ENCODE data around the gene COL6A2.
"Not testable (repeated sequence)": the region's sequence is repeated elsewhere in the genome, so short reads cannot be mapped to it uniquely, and the experiment has no call there.

The COL6A2 gene

GRCh38 chr21:46156678-46157077 lies 58.8 kb downstream of the COL6A2 start:
- no peak for DNase-seq (ENCODE audit: low spot score)

GRCh38 chr21:46157396-46157986 lies 59.6 kb downstream of the COL6A2 start:
- DNase-seq (ENCODE audit: low spot score) = no peak

GRCh38 chr21:46157987-46158451 lies 60.1 kb downstream of the COL6A2 start:
- no peak for DNase-seq (ENCODE audit: low spot score)

GRCh38 chr21:46158666-46159300 lies 60.9 kb downstream of the COL6A2 start:
- DNase-seq (ENCODE audit: low spot score) = no peak

- no peak for DNase-seq (ENCODE audit: low spot score)
Observed at GRCh38 chr21:46159390-46159789, 61.5 kb downstream of the COL6A2 start.

GRCh38 chr21:46159841-46160656 lies 62.1 kb downstream of the COL6A2 start:
- no peak for DNase-seq (ENCODE audit: low spot score)

- DNase-seq (ENCODE audit: low spot score) = no peak
Observed at GRCh38 chr21:46160657-46160906, 62.7 kb downstream of the COL6A2 start.

- no peak for DNase-seq (ENCODE audit: low spot score)
Observed at GRCh38 chr21:46160907-46161632, 63.2 kb downstream of the COL6A2 start.

GRCh38 chr21:46161633-46162592 lies 64.0 kb downstream of the COL6A2 start:
- DNase-seq (ENCODE audit: low spot score) = no peak

- no peak for DNase-seq (ENCODE audit: low spot score)
Observed at GRCh38 chr21:46163380-46163779, 65.5 kb downstream of the COL6A2 start.

- no peak for DNase-seq (ENCODE audit: low spot score)
Observed at GRCh38 chr21:46165098-46165497, 67.2 kb downstream of the COL6A2 start.

GRCh38 chr21:46168238-46168637 lies 70.3 kb downstream of the COL6A2 start:
- DNase-seq (ENCODE audit: low spot score) = no peak

- DNase-seq (ENCODE audit: low spot score) = no peak
Observed at GRCh38 chr21:46168659-46169386, 70.9 kb downstream of the COL6A2 start.

GRCh38 chr21:46170436-46171193 lies 72.7 kb downstream of the COL6A2 start:
- not testable (repeated sequence) for DNase-seq (ENCODE audit: low spot score)

GRCh38 chr21:46171585-46171984 lies 73.7 kb downstream of the COL6A2 start:
- no peak for DNase-seq (ENCODE audit: low spot score)

- no peak for DNase-seq (ENCODE audit: low spot score)
Observed at GRCh38 chr21:46171996-46172862, 74.3 kb downstream of the COL6A2 start.

GRCh38 chr21:46172863-46173528 lies 75.1 kb downstream of the COL6A2 start:
- no peak for DNase-seq (ENCODE audit: low spot score)

- DNase-seq (ENCODE audit: low spot score) = no peak
Observed at GRCh38 chr21:46173573-46173972, 75.7 kb downstream of the COL6A2 start.

Data from GM03348 (cell line).